Pancreas (tissue), 10 donors: ENCODE measurements around the gene TFDP2. TPM values are rescaled to one million over a fixed set of nuclear protein-coding genes. Genes with fewer than 3 reads are reported as not detected.

ENCODE experiments used
- ATAC-seq, 4 donors: fragments of 200-7000 bp; cut with Tn5 transposase; one replicate each; pipeline versions ENCODE4 v1.8.0 to v1.9.1; 2020; ENCODE audit warnings: mild to moderate bottlenecking in 4 of 4, moderate library complexity in 4 of 4
- DNase-seq, 6 donors: peaks; one replicate each; pipeline ENCODE4 v3.0.0-alpha.2; 2020
- FAIRE-seq: peaks from 2 replicates; lab custom pipeline; 2012; peaks lifted over from hg19 to GRCh38; lab: Jason Lieb, UNC
- H3K27ac ChIP-seq, 4 donors: fragments of 200-600 bp; sonication (generic); 1 replicate in 3 of 4; 2 replicates in 1 of 4; pipeline versions ENCODE4 v1.5.0 to v1.8.0; 2020
- H3K27me3 ChIP-seq, 4 donors: fragments of 200-600 bp; one replicate each; pipeline ENCODE4 v1.8.0; 2021
- H3K36me3 ChIP-seq, 3 donors: fragments of 200-600 bp; sonication (generic) in 1 of 3; one replicate each; pipeline versions ENCODE4 v1.5.0 to v1.8.0; 2020 to 2021
- H3K4me1 ChIP-seq, 3 donors: fragments of 200-600 bp; one replicate each; pipeline ENCODE4 v1.8.0; 2021
- H3K4me3 ChIP-seq, 4 donors: fragments of 200-600 bp; sonication (generic) in 2 of 4; one replicate each; pipeline versions ENCODE4 v1.5.0 to v1.8.0; 2020 to 2021
- H3K9me3 ChIP-seq, 4 donors: fragments of 200-600 bp; one replicate each; pipeline ENCODE4 v1.8.0; 2021
- WGBS, 2 donors: extraction: QIAGEN DNeasy Blood & Tissue Kit; methylation state at CpG; one replicate each; pipeline ENCODE4 v1.1.7; 2013; 5-methylcytosine and 5-hydroxymethylcytosine counted together
- intact Hi-C, 3 donors: fragments of 100-400 bp; cut with DNase I; formaldehyde crosslinking; loops; one replicate each; pipeline versions ENCODE4 v1.11.1 to v1.14.2; 2022
- polyA plus RNA-seq, 2 donors: library from polyadenylated mRNA; stranded (reverse); fragments of 200-250 nt; gene quantifications; one replicate each; pipeline ENCODE4 v1.2.3, GENCODE V29; 2013
- total RNA-seq, 6 donors: library from RNA; stranded (reverse); fragmentation: NEBNext Ultra II Directional in 4 of 6; extraction: Animal tissue kit (Norgen Biotek cat#: 25700) in 4 of 6; gene quantifications; one replicate each; pipeline versions ENCODE4 v1.2.1 to v1.2.4, GENCODE V29; 2021 to 2023
- TF ChIP-seq, protein P1 (sequence below), 4 donors: fragments of 200-600 bp; sonication (generic) in 3 of 4; IDR thresholded peaks; one replicate each; pipeline versions ENCODE4 v1.5.0 to v1.8.0; 2021; ENCODE audit warnings: antibody characterized with exemption in 4 of 4
- donor health status: healthy with polysubstance abuse.
- donor health status: DM: no; HTN: no; CAD: no; lungs with moderate emphysema.
- donor health status: DM: no; HTN: no; CAD: no.
- donor health status: control.
- donor health status: control.
- donor health status: Bipolar disorder and iron deficiency.
- donor health status: DM: yes; HTN: yes; CAD: no.
- donor health status: DM: no; HTN: no; CAD: no.
- donor health status: DM: no; HTN: no; CAD: no.
- donor health status: DM: yes; HTN: yes; CAD: no.

The TFDP2 gene
- total and polyA plus RNA-seq, 8 donors = 4.6 to 25.7 (median 16.8) TPM

GRCh38 chr3:141959589-141960554, 189.5 kb downstream of the TFDP2 start:
- Histone ChIP-seq H3K4me3 (no peak overlapping the region), H3K36me3 (peaks cover 0 to 4% (median 0%) of the 10 kb centered on the region in 3 donors), H3K9me3 (no peaks in the 10 kb centered on the region), H3K27me3 (no peaks in the 10 kb centered on the region), H3K27ac (no peak overlapping the region), H3K4me1 (no peaks in the 10 kb centered on the region)
- 77 to 79% methylated on average over 8 of the region's 8 CpGs for WGBS, 2 donors
- intact Hi-C loops = loop anchor here in 1 of 3 donors (10.0 kb wide), 1 partner anchor 315 kb away; no protein-coding TSS in a partner anchor
- no peak for FAIRE-seq
- TF ChIP-seq, protein P1, sequence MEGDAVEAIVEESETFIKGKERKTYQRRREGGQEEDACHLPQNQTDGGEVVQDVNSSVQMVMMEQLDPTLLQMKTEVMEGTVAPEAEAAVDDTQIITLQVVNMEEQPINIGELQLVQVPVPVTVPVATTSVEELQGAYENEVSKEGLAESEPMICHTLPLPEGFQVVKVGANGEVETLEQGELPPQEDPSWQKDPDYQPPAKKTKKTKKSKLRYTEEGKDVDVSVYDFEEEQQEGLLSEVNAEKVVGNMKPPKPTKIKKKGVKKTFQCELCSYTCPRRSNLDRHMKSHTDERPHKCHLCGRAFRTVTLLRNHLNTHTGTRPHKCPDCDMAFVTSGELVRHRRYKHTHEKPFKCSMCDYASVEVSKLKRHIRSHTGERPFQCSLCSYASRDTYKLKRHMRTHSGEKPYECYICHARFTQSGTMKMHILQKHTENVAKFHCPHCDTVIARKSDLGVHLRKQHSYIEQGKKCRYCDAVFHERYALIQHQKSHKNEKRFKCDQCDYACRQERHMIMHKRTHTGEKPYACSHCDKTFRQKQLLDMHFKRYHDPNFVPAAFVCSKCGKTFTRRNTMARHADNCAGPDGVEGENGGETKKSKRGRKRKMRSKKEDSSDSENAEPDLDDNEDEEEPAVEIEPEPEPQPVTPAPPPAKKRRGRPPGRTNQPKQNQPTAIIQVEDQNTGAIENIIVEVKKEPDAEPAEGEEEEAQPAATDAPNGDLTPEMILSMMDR (IDR thresholded peaks at IDR 0.05) = no peak
- ATAC-seq = peak in 1 of 4 donors; percentile 28
- no peak for DNase-seq

GRCh38 chr3:141955175-141955574, 194.2 kb downstream of the TFDP2 start:
- WGBS, 2 donors = 89 to 90% methylated on average over 6 of the region's 6 CpGs
- no peak for DNase-seq

DNA sequence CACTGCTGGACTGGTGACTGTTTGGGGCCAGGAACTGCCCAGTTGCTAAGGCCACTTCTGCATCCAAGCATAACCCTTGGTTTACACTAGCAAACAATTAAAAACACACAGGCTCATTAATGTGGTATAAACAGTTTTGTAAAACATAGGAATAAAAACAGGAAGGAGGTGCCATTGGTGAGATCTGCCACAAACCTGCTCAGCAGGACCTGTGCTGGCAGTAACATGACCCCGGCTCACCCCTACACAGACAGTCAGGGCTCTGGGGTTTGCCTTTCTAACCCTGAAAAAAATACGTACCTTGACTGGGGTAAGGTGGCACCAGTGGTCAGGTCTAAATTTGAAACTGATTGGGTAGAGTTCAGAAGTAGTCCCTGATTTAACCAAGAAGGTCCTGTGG, 196.7 kb downstream of the TFDP2 start:
- Histone ChIP-seq H3K36me3 (peaks cover 0 to 4% (median 0%) of the 10 kb centered on the region in 3 donors), H3K4me1 (no peaks in the 10 kb centered on the region), H3K9me3 (no peaks in the 10 kb centered on the region), H3K27me3 (no peaks in the 10 kb centered on the region), H3K27ac (no peak overlapping the region), H3K4me3 (no peak overlapping the region)
- intact Hi-C loops = no loop called here
- TF ChIP-seq, protein P1 (IDR thresholded peaks at IDR 0.05) = no peak
- FAIRE-seq (no peak), DNase-seq (no peak), ATAC-seq (no peak)
- 91 to 94% methylated on average over 2 of the region's 2 CpGs for WGBS, 2 donors

More at GRCh38 chr3:141955175-141955574, 194.2 kb downstream of the TFDP2 start:
- FAIRE-seq = no peak
- TF ChIP-seq, protein P1 (IDR thresholded peaks at IDR 0.05) = no peak
- H3K4me1 ChIP-seq = no peaks in the 10 kb centered on the region
- intact Hi-C loops = no loop called here
- ATAC-seq = no peak
- H3K27me3 ChIP-seq = no peaks in the 10 kb centered on the region
- H3K27ac ChIP-seq = no peak overlapping the region
- peaks cover 0 to 4% (median 4%) of the 10 kb centered on the region in 3 donors for H3K36me3 ChIP-seq
- no peak overlapping the region for H3K4me3 ChIP-seq
- no peaks in the 10 kb centered on the region for H3K9me3 ChIP-seq

DNA sequence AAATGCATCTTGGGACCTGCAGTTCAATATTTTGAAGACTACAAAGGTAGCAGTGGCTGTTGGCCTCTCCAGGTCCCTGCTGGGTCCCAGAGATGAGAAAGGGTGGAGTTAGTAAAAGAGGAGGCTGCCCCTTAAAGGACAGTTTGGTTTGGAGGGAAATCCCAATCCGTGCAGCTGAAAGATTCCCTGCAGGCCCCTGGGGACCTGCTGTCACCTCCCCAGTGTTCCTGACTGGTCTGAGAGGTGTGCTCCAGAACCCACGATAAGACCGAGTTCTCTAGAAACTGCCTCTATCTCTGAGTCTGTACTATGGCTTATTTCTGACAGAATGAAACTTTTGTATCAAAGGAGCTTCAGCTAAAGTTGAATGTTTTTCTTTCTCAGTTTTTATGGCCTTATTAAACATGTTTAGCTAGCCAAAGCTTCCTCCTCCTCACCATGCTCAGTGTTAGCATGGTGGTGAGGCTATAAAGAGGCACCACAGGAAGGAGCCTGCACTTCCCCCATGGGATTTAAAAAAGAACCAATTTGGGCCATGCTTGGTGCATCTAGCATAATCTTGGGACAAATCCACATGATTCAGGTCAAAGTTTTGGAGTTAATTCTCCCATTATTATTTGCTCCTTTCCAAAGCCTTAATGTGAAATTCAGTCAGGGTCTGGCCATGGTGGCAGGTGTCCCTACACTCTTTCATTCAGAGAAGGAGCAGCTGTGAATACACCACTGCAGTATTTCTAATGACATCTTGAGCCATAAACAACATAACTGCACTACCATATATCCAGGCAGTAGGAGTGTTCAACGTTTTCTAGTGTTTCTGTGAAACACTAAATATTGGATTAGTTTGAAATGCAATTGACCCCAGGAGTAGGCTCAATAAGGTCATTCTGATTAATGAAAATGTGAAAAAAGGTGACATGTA, 198.5 kb downstream of the TFDP2 start:
- intact Hi-C loops = no loop called here
- WGBS, 2 donors = 86 to 91% methylated on average over 4 of the region's 4 CpGs
- FAIRE-seq (no peak), DNase-seq (no peak), ATAC-seq (no peak)
- peaks cover 0 to 4% (median 0%) of the 10 kb centered on the region in 3 donors for H3K36me3 ChIP-seq
- no peak overlapping the region for H3K27ac ChIP-seq
- no peaks in the 10 kb centered on the region for H3K27me3 ChIP-seq
- H3K4me1 ChIP-seq = no peaks in the 10 kb centered on the region
- H3K9me3 ChIP-seq = no peaks in the 10 kb centered on the region
- TF ChIP-seq, protein P1 (IDR thresholded peaks at IDR 0.05) = no peak
- H3K4me3 ChIP-seq = no peak overlapping the region
